HG02973 (cell line): ENCODE data around the gene RHD.
"Not testable (repeated sequence)": the region's sequence is repeated elsewhere in the genome, so short reads cannot be mapped to it uniquely, and the experiment has no call there.

Experiments used
- ATAC-seq: cut with Tn5 transposase; IDR thresholded peaks from one replicate; pipeline ENCODE4 v1.9.1; 2021; ENCODE audit warnings: moderate library complexity; ENCODE audit not compliant: unreplicated experiment

RHD gene

GRCh38 chr1:25256578-25256965 is 15.7 kb upstream of the RHD start:
- no peak for ATAC-seq

DNA sequence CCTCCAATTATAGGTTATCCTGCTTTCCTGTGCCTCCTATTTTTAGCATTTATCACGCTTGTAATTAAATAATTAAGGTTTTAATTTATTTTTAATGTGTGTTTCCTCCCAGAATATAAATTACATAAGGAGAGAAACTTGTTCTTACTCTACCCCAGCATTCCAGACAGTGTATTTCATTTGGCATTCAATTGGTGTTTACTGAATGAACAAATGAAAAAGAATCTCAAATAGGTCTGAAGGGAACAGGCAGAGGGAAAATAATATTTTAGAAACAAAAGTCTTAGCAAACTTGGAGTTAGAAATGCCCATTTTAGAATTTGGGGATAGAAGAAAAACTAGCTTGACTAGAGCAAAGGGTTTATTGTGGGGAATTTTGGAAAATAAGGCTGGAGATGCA is 15.1 kb upstream of the RHD start:
- ATAC-seq: no peak

DNA sequence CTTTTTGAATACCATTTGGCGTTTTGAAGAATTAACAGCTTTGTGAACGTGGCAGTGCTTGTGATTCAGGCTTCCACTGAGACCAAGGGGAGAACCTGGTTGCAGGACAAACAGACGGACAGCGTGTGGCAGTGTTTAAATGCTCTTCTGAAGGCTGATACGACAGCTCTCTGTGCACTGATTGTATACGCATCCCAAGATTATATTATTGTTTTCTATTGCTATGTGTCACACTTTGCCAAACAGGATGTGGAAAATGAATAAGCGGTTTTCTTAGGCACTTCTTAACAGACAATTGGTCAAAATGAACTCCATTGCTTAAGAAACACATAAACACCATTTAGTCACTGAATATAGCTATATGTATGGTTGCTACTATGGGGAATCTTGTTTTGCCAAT is 12.5 kb upstream of the RHD start:
- not testable (repeated sequence) for ATAC-seq

- not testable (repeated sequence) for ATAC-seq
These were observed 12.0 kb upstream of the RHD start for GRCh38 chr1:25260336-25260735.

DNA sequence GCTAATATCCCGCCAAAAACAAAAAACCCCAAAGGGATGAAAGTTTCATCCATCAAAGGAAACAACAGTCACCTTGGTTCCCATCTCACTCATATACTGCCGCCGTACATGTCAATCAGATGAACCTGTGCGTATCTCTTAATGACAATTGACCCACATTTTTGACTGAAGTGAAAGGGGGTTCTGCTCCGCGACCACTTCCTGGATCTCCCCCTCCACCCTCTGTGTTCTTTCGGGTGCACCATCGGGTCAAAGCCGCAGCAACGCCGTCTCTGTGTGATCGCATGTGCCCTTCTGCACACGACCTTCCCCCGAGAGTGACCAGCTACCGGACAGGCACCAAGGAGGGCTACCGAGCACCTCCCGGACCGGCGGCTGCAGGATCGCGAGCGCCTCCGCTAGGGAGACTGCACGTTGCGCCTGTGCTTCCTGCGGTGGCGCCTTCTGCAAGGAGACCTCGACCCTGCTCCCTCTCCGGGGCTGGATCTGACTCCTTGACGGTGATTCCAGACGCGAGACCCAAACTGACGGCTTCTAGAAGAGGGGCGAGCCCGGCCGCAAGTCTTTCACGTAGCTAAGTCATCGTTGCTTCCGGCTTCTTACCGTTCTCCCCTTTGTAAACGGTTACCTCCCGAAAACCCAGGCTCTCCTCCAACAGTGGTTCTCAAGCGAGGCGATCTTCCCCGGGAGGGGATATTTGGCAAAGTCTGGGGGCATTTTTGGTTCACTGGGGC is 5.6 kb upstream of the RHD start:
- ATAC-seq: peak; percentile 26

DNA sequence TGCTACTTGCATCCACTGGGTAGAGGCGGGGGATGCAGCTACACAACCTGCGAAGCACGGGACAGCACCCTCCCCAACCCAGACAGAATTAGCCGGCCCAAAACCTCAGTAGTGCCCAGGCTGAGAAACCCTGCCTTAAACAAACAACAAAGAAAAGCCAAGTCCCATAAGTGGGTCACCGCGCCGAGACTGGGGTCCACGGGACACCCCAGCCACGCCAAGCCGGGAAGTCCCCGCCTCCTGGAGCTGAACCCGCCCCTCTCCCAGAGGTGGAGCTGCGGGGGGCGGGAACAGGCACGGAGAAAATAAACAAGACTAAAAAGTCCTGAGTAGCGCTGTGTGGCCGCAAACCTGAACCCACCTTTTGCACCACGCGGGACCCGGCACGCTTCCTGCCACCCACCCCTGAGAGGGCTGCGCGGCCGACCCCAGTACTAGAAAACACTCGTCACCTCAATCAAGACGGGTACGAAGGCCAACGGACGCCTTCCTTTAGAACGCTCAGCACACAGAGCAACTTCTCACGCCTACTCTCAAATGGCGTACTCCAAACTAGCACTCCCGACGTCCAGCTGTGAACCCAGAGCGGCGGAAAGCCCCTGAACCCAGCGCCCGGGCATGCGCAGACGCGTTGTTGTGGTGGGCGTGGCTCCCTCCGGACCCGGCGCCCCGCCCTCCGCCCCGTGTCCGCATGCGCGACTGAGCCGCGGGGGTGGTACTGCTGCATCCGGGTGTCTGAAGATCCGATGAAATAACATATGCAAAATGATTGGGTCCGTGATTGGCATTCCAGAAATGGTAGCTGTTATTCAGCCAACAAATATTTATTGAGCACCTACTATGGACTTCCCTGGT is 4.8 kb upstream of the RHD start:
- ATAC-seq: peak; percentile 63

DNA sequence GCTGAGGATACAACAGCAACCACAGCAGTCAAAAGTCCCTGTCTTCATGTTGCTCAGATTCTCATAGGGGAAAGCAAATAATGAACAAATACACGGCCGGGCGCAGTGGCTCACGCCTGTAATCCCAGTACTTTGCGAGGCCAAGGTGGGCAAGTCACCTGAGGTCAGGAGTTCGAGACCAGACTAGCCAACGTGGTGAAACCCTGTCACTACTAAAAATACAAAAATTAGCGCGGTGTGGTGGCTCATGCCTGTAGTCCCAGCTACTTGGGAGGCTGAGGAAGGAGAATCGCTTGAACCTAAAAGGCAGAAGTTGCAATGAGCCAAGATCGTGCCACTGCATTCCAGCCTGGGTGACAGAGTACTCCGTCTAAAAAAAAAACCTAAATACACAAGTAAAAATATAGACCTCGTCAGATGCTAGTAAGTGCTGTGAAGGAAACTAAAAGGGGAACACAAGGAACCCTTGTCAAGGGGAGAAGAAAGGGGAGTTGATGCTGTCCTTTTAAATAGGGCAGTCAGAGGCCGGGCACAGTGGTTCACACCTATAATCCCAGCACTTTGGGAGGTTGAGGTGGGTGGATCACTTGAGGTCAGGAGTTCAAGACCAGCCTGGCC is 4.1 kb upstream of the RHD start:
- not testable (repeated sequence) for ATAC-seq

DNA sequence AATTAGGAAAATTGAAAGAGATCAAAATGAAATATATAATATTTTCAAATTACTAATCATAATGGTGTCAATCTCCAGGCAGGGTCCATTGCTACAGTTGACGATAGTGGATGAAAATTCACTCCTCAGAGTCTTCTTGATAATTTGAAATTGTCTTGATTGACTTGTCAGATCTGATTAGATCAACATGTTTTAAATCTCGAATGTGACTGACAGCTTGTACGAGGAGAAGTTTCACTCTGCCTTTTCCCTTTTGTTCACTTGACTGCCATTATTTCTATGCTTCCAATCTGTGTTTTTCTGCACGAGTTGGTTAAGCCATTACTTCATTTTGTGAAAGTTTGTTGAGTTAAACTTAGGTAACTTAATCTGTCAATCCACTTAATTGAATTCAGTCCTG is 3.3 kb downstream of the RHD start:
- not testable (repeated sequence) for ATAC-seq

- not testable (repeated sequence) for ATAC-seq
These were observed 5.0 kb downstream of the RHD start for GRCh38 chr1:25277295-25277694.

- ATAC-seq: not testable (repeated sequence)
These were observed 6.0 kb downstream of the RHD start for GRCh38 chr1:25278358-25278757.

DNA sequence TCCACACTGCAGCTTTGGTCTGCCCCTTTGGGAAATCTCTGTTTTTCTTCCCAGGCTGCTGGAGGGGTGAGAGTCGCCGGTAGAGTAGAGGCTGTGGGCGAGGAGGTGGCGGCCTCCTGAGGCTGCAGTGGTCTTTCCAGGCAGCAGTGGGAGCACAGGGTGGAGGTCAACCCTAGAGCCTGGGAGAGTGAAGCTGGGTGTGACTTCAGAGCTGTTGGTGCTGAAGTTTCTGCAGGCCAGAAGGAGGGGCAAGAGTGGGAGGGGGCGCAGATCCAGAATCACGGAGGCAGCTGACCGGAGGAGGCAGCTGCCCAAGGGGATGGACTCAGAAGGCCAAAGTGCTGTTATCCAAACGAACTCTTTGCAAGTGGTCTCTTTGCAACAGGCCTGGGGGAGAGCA is 6.5 kb downstream of the RHD start:
- ATAC-seq: not testable (repeated sequence)

- ATAC-seq: not testable (repeated sequence)
These were observed 7.4 kb downstream of the RHD start for GRCh38 chr1:25279693-25280111.

DNA sequence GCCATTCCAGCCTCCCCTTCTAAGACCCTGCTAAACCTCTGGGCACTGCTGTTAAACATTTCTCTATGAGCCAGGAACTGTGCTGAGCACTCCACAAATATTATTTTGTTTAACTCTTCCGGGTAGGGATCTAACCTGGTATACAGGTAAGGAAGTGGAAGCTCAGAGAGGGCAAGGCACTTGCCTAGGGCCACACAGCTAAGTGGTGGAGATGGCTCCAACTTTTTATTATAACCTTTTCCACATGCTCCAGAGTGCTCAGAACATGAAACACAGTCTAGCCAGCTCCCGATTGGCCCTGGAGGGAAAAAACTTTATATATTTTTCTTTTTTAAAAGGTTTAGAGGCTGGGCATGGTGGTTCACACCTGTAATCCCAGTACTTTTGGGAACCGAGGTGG is 13.6 kb downstream of the RHD start:
- ATAC-seq: not testable (repeated sequence)

DNA sequence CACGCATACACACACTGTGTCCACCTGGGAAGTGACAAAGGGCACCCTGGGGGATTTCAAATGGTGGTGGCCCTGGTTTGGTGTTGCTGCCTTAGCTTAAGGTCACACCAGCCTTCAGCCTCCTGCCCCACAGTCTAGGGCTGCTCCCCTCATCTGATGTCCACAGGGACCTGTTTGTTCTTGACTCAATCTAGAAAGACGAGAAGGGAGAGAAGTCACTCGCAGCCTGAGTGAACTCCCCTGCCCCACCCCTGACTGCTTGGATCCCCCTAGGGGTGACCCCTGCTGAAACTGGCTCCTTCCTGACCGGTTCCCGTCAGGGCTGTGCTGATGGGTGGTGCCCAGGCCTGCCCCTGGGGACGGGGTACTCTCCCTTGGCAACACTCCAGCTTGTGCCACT is 14.9 kb downstream of the RHD start:
- ATAC-seq: not testable (repeated sequence)

DNA sequence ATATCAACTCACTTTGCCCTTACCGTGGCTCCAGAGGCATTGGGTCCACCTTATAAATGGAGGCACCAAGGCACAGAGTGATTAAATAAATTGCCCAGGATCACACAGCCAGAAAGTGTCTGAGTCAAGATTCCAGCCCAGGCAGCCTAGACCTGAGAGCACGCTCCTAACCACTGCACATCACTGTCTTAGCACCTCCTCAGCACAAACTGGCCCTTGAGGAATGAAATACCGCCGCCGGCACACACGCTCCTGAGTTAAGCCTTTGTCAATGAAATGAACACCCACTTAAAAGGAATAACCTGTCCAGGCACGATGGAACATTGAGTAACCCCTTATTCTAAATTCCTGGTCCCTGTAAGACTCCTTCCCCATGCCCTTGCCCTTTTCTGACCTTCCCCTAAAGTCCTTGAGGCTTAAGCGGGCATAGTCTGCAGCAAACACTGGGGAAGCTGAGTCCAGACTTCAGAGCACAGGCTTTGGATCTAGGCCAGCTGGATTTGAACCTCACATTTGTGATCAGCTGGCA is 16.3 kb downstream of the RHD start:
- not testable (repeated sequence) for ATAC-seq

DNA sequence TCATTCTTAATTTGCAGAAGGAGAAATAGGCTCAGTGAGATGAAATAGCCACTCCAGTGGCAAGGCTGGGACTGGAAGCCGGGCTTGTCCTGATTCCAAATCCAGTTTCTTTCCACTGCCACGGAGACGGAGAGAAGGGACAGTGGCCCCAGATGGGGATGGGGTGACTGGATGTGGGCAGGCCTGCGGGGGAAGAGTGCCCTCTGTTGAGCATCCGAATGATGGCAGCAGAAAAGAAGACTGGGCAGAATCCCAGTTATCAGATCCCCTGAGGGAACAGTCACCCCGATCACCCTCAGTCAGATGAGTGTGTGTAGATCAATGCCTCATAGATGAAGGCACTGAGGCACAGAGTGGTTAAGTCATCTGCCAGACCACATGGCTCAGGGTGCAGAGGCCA is 17.7 kb downstream of the RHD start:
- ATAC-seq: not testable (repeated sequence)

DNA sequence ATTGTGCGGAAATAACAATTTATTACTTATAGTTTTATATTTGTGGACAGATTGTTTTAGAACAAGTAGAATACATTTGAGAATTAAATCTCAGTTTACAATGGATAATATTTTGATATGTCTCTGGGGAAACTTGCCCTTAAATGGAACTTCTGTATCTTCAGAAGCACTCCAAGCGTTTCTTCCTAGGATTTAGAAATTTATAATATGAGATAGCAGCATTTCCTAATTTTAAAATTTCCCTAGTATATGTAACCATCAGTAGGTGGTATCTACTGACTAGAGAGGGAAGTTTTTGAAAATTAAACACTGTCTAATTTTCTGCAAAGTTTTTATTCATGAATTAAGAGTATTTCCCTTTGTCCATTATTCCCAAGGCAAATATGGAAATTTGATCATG is 21.1 kb downstream of the RHD start:
- not testable (repeated sequence) for ATAC-seq

- not testable (repeated sequence) for ATAC-seq
These were observed 22.8 kb downstream of the RHD start for GRCh38 chr1:25294889-25295826.

- ATAC-seq: not testable (repeated sequence)
These were observed 24.2 kb downstream of the RHD start for GRCh38 chr1:25296501-25296900.

DNA sequence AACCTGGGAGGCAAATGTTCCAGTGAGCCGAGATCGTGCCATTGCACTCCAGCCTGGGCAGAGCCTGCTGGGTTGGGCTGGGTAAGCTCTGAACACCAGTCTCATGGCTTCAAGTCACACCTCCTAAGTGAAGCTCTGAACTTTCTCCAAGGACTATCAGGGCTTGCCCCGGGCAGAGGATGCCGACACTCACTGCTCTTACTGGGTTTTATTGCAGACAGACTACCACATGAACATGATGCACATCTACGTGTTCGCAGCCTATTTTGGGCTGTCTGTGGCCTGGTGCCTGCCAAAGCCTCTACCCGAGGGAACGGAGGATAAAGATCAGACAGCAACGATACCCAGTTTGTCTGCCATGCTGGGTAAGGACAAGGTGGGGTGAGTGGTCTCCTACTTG is 28.4 kb downstream of the RHD start:
- not testable (repeated sequence) for ATAC-seq
